Measurements from ENCODE around the gene ANO10. TPM values are rescaled to one million over a fixed set of nuclear protein-coding genes. Genes with fewer than 3 reads are reported as not detected.

ANO10 gene
- total and polyA plus RNA-seq, 10 donors, result 2.6 to 21.7 (median 16.6) TPM

DNA sequence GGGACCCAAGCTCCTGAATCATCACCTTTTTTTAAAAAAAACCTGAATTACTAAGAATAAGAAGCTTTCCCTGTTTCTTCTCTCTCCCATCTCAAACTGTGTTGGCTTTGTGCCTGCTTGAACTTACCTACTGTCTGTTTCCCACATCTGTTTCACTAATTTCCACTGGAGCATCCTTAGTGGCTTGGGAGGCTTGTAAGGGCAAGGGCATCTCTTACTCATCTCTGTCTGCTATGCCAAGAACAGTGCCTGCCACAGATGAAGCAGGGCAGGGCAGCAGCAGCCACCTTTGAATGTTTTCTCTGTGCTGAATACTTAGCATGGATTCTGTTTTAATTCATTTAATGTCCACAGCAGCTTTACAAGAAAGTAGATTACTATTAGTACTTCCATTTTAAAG, 293.2 kb downstream of the ANO10 start:
- intact Hi-C loops (cut with DNase I; ENCODE audit: low total_unique reads), result no loop called here
- Histone ChIP-seq H3K27me3 (replicated peaks in 1 of 7) (no peaks in the 10 kb centered on the region), H3K9me3 (peaks cover 0 to 2% (median under 1%) of the 10 kb centered on the region in 8 donors), H3K36me3 (peaks cover 0 to 22% (median 15%) of the 10 kb centered on the region in 6 donors), H3K27ac (peak overlapping the region in 2 of 8 donors; percentile 4 to 6), H3K4me1 (peaks cover 50 to 93% (median 68%) of the 10 kb centered on the region in 6 donors), H3K4me3 (no peak overlapping the region)
- no peak for DNase-seq
- TF ChIP-seq, protein P1, sequence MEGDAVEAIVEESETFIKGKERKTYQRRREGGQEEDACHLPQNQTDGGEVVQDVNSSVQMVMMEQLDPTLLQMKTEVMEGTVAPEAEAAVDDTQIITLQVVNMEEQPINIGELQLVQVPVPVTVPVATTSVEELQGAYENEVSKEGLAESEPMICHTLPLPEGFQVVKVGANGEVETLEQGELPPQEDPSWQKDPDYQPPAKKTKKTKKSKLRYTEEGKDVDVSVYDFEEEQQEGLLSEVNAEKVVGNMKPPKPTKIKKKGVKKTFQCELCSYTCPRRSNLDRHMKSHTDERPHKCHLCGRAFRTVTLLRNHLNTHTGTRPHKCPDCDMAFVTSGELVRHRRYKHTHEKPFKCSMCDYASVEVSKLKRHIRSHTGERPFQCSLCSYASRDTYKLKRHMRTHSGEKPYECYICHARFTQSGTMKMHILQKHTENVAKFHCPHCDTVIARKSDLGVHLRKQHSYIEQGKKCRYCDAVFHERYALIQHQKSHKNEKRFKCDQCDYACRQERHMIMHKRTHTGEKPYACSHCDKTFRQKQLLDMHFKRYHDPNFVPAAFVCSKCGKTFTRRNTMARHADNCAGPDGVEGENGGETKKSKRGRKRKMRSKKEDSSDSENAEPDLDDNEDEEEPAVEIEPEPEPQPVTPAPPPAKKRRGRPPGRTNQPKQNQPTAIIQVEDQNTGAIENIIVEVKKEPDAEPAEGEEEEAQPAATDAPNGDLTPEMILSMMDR (IDR thresholded peaks at IDR 0.05 in 8 of 11, conservative IDR thresholded peaks at IDR 0.05 in 3 of 11), result no peak
- TF ChIP-seq POLR2AphosphoS5 (IDR thresholded peaks at IDR 0.05) (no peak), POLR2A (IDR thresholded peaks at IDR 0.05) (no peak)

DNA sequence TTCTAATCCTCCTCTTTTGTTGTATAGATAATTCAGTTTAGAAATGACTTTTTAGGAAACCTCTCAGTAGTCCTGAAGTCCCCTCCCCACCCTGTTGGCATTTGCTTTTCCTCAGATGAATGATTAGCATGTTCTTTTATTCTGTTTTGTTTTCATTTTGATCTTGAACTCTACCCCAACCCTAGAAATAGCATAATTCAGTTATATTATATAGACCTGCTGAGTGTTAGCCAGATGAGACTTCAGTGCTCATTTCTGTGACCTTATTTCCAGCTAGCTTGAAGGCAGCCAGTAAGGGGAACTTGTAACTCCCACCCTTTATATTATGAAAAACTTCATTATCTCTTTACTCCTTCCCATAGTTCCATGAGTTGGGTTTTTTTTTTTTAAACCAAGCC, 294.2 kb downstream of the ANO10 start:
- peaks cover 50 to 91% (median 68%) of the 10 kb centered on the region in 6 donors for H3K4me1 ChIP-seq
- H3K4me3 ChIP-seq, result no peak overlapping the region
- TF ChIP-seq, protein P1 (IDR thresholded peaks at IDR 0.05 in 8 of 11, conservative IDR thresholded peaks at IDR 0.05 in 3 of 11), result no peak
- TF ChIP-seq POLR2A (IDR thresholded peaks at IDR 0.05), result no peak
- no peak for TF ChIP-seq POLR2AphosphoS5 (IDR thresholded peaks at IDR 0.05)
- H3K36me3 ChIP-seq, result peaks cover 0 to 14% (median 5%) of the 10 kb centered on the region in 6 donors
- no peak for DNase-seq
- intact Hi-C loops (cut with DNase I; ENCODE audit: low total_unique reads), result no loop called here
- no peaks in the 10 kb centered on the region for H3K27me3 ChIP-seq (replicated peaks in 1 of 7)
- H3K9me3 ChIP-seq, result peaks cover 0 to 9% (median 3%) of the 10 kb centered on the region in 8 donors
- peak overlapping the region in 7 of 8 donors; percentile 20 to 61 (median 53) for H3K27ac ChIP-seq

DNA sequence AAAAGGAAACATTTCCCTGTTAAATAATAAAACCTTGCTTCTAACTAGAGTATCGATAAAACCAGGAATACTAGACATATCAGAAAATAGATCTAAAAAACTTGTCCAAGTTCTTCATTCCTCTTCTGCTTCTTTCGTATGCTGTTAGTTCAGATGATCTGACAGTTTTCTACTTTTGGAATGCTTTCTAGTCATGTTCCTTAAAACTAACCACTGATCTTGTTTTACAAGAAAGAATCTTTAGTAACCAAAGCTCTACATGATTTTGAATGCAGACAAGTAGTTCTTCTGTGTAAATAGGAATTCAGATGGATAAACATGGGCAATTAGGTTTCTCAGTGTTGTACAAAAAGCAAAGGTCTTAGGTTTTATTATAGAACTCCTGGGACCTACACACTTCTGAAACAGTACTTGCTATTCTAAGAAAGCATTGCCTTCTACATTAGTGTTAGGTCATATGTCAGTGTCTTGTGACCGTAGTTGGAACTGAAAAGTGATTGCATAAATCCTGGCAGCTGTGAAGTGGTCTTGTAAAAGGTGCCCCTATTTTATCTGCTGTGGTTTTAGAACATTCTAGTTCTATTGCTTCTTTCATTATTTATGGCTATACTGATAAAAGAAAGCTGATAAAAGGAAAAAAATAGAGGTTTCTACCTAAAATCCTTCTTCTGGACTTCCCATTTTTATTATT, 294.8 kb downstream of the ANO10 start:
- peaks cover 0 to 9% (median 1%) of the 10 kb centered on the region in 6 donors for H3K36me3 ChIP-seq
- no peak for TF ChIP-seq POLR2AphosphoS5 (IDR thresholded peaks at IDR 0.05)
- no peak for TF ChIP-seq POLR2A (IDR thresholded peaks at IDR 0.05)
- TF ChIP-seq, protein P1 (IDR thresholded peaks at IDR 0.05 in 8 of 11, conservative IDR thresholded peaks at IDR 0.05 in 3 of 11), result no peak
- DNase-seq, result no peak
- H3K4me1 ChIP-seq, result peaks cover 50 to 88% (median 68%) of the 10 kb centered on the region in 6 donors
- intact Hi-C loops (cut with DNase I; ENCODE audit: low total_unique reads), result no loop called here
- 25 to 39% (median 32%) methylated on average over 3 of the region's 3 CpGs for WGBS, 5 donors
- peaks cover 0 to 9% (median 3%) of the 10 kb centered on the region in 8 donors for H3K9me3 ChIP-seq
- peak overlapping the region in 7 of 8 donors; percentile 31 to 61 (median 53) for H3K27ac ChIP-seq
- H3K4me3 ChIP-seq, result no peak overlapping the region
- no peaks in the 10 kb centered on the region for H3K27me3 ChIP-seq (replicated peaks in 1 of 7)

DNA sequence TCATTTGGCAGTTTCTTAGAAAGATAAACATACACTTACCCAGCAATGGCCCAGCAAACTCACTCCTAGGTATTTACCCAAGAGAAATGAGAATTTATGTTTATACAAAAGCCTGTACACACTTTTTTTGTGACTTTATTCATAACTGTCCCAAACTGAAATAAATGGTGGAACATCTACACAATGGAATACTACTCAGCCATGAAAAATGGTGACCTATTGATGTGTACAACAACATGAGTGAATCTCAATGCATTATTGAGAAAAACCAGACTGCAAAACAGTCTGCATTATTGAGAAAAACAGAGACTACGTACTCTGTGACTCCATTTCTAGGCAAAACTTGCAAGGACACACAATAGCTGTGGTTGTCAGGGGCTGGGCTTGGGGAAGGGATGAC, 298.3 kb downstream of the ANO10 start:
- no peak overlapping the region for H3K4me3 ChIP-seq
- 90 to 100% (median 98%) methylated on average over 1 of the region's 1 CpG for WGBS, 5 donors
- H3K27ac ChIP-seq, result peak overlapping the region in 2 of 8 donors; percentile 53 to 56
- no peak for DNase-seq
- TF ChIP-seq POLR2A (IDR thresholded peaks at IDR 0.05) (no peak), POLR2AphosphoS5 (IDR thresholded peaks at IDR 0.05) (no peak)
- TF ChIP-seq, protein P1 (IDR thresholded peaks at IDR 0.05 in 8 of 11, conservative IDR thresholded peaks at IDR 0.05 in 3 of 11), result no peak
- H3K4me1 ChIP-seq, result peaks cover 48 to 88% (median 76%) of the 10 kb centered on the region in 6 donors
- H3K36me3 ChIP-seq, result peaks cover 0 to 12% (median 0%) of the 10 kb centered on the region in 6 donors
- H3K9me3 ChIP-seq, result peaks cover 0 to 9% (median 3%) of the 10 kb centered on the region in 8 donors
- intact Hi-C loops (cut with DNase I; ENCODE audit: low total_unique reads), result no loop called here
- no peaks in the 10 kb centered on the region for H3K27me3 ChIP-seq (replicated peaks in 1 of 7)

Data from spleen (tissue), 11 donors.